GM12873 (cell line): ENCODE measurements around the gene RNF141.

Source experiments
- TF ChIP-seq, protein P1 (sequence below): IDR thresholded peaks from 2 replicates; pipeline ENCODE4 v1.5.1; 2012; ENCODE audit warnings: low read depth, mild to moderate bottlenecking, moderate library complexity, low read length, control low read depth; ENCODE audit not compliant: insufficient read depth; ENCODE audit errors: missing control alignments

RNF141 gene

DNA sequence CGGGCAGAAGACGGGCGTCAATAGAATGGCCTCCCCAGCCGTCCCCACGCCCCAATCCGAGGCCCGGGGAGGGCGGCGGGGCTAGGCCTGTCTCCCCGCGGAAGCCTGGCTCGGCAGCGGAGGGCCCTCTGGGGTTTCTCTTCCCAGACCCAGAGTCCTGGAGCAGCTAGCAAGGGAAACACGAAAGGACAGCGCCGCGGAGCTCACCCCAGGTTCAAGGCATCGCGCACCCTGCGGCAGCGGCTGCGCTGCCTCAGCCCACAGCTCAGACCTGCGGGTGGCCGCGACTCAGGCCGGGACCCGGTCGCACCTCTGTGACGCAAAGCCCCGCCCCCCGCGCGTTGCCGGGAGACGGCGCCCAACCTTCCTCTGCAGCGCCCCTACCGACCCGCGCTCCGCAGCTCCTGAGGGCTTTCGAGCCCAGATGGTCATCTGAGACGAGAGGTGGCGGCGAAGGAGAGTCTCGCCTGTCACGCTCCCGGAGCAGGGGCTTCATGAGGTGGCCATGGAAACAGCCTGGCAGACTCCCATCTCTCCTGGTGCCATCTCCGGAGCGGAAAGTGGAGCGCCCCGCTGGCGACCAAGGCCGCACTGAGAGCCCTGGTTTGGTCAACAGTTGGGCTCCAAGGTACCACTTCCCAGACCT lies at the start of gene RNF141:
Gene RNF141 (minus strand): TSS at position 273 of the 646 bp plus-strand sequence. CDS start 7,029 bp downstream, outside the sequence.
- TF ChIP-seq, protein P1, sequence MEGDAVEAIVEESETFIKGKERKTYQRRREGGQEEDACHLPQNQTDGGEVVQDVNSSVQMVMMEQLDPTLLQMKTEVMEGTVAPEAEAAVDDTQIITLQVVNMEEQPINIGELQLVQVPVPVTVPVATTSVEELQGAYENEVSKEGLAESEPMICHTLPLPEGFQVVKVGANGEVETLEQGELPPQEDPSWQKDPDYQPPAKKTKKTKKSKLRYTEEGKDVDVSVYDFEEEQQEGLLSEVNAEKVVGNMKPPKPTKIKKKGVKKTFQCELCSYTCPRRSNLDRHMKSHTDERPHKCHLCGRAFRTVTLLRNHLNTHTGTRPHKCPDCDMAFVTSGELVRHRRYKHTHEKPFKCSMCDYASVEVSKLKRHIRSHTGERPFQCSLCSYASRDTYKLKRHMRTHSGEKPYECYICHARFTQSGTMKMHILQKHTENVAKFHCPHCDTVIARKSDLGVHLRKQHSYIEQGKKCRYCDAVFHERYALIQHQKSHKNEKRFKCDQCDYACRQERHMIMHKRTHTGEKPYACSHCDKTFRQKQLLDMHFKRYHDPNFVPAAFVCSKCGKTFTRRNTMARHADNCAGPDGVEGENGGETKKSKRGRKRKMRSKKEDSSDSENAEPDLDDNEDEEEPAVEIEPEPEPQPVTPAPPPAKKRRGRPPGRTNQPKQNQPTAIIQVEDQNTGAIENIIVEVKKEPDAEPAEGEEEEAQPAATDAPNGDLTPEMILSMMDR = peak; percentile 85

- TF ChIP-seq, protein P1 = no peak
Observed at GRCh38 chr11:10590218-10590915, 49.4 kb upstream of the RNF141 start.

DNA sequence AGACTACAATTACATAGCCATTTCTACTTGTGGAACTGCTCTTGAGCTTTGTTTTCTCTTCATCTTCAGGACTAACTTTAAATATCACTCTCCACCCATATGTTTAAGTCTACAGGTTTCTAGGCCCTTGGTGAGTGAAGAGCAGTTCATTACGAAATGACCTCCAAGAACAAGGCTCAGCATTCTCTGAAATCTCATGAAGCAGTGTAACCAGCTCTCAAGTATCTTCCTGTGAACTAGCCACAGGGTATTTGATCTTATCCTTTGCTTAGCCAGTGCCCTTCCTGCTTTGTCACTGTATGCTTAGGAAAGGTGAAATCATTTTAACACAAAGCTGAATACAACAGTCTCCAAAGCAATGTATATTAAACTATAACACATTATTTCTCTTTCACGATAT lies 47.9 kb upstream of the RNF141 start:
- TF ChIP-seq, protein P1 = no peak

DNA sequence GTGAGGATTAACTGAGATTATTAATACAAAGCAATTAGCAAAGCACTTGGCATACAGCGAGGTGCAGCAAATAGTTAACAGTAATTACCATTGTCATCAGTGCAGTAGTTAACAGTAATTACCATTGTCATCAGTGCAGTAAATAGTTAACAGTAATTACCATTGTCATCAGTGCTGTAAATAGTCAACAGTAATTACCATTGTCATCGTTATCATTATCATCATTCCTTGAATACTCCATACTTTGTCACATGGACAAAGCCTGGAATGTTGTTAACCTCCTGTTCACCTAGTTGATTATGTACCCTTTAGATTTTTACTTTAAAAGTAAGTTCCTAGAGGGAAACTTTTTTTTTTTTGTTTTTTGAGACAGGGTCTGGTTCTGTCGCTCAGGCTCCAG lies 47.0 kb upstream of the RNF141 start:
- TF ChIP-seq, protein P1 = no peak

- TF ChIP-seq, protein P1 = no peak
Observed at GRCh38 chr11:10587388-10587787, 46.4 kb upstream of the RNF141 start.

- TF ChIP-seq, protein P1 = no peak
Observed at GRCh38 chr11:10584071-10584501, 43.1 kb upstream of the RNF141 start.

GRCh38 chr11:10581481-10582019 lies 40.6 kb upstream of the RNF141 start:
- TF ChIP-seq, protein P1 = no peak
